Mucosa of stomach (tissue), 1 donor: ENCODE measurements around the gene LMF1.

Experiments
- H3K27me3 ChIP-seq: one replicate; pipeline ENCODE4 v1.7.0; 2013; ENCODE audit warnings: mild to moderate bottlenecking, low read length; ENCODE audit not compliant: control insufficient read depth, insufficient read depth
- H3K36me3 ChIP-seq: one replicate; pipeline ENCODE4 v1.7.0; 2013; ENCODE audit warnings: low read length; ENCODE audit not compliant: control insufficient read depth, insufficient read depth
- H3K4me1 ChIP-seq: one replicate; pipeline ENCODE4 v1.7.0; 2013; ENCODE audit warnings: mild to moderate bottlenecking, low read length; ENCODE audit not compliant: control insufficient read depth, insufficient read depth
- H3K4me3 ChIP-seq: one replicate; pipeline ENCODE4 v1.7.0; 2013; ENCODE audit warnings: low read length
- H3K9ac ChIP-seq: one replicate; pipeline ENCODE4 v1.7.0; 2013; ENCODE audit warnings: mild to moderate bottlenecking, low read length, moderate library complexity
- H3K9me3 ChIP-seq: one replicate; pipeline ENCODE4 v1.7.0; 2013; ENCODE audit warnings: mild to moderate bottlenecking, low read length, moderate library complexity; ENCODE audit not compliant: control insufficient read depth
- donor health status: Pancreatic carcinoma.

The LMF1 gene

DNA sequence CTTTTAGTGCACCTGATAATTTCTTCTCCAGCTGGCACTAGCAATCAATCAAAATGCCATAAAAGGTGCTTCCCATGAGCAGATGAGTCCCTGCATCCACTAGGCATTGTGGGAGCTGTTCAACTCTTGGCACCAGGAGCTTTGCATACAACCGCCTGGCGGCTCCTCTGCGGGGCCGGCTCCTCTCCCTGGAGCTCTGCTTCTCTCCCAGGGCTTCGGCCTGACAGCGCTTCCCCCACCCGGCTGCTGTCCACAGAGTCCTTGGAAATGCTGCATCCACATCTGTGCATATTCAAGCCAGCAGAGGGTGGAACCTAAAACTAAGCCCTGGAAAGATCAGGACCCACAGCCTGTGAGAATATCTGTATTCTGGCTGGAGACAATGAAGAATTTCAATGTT is 62.9 kb downstream of the LMF1 start:
- Histone ChIP-seq H3K27me3 (no peaks in the 10 kb centered on the region), H3K4me1 (no peaks in the 10 kb centered on the region), H3K4me3 (no peak overlapping the region), H3K9ac (no peak overlapping the region), H3K9me3 (no peaks in the 10 kb centered on the region), H3K36me3 (no peaks in the 10 kb centered on the region)

- H3K4me3 ChIP-seq = no peak overlapping the region
- no peak overlapping the region for H3K9ac ChIP-seq
- no peaks in the 10 kb centered on the region for H3K27me3 ChIP-seq
- no peaks in the 10 kb centered on the region for H3K36me3 ChIP-seq
- no peaks in the 10 kb centered on the region for H3K9me3 ChIP-seq
- H3K4me1 ChIP-seq = no peaks in the 10 kb centered on the region
Measured at GRCh38 chr16:907361-907760, 63.4 kb downstream of the LMF1 start.

GRCh38 chr16:906296-906695 is 64.5 kb downstream of the LMF1 start:
- Histone ChIP-seq H3K4me1 (no peaks in the 10 kb centered on the region), H3K36me3 (no peaks in the 10 kb centered on the region), H3K9ac (no peak overlapping the region), H3K27me3 (no peaks in the 10 kb centered on the region), H3K4me3 (no peak overlapping the region), H3K9me3 (no peaks in the 10 kb centered on the region)

DNA sequence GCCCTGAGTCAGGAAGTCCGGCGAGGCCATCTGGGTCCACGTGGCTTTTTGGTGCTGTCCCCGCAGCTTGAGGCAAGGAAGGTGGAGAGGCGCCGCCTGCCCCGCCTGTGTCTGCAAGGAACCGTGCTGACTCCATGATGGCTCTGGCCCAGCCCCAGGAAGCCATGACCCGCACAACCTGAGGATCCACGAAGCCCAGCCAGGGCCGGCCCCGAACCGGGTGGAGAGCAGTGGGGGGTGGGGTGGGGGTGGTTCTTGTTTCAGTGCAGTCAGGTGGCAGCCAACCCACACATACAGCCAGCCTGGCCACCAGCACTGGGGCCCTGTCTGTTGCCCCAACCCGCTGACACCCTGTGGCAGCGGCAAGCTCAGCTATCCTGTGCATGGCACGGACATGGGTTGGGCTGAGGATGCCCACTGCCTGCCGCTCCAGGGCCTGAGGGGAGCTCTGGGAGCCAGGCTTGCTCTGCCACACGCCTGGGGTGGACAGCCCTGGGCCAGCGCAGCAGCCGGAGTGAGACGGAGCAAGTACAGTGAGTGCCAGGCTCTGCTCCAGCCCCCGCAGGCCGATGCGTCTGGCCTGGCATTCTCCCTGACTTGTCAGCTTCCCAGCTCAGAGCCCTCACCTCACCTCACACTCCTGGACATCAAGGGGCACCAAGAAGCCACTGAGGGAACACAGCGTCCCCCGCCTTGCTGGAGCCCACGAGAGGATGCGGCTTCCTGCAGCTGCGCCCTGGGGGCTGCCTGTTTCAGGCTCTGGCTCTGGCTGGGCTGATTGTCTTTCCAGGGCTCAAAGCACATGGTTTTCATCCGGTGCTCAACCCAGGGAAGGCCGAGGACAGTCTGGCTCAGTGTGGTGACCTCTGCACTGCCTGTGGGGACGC is 68.8 kb downstream of the LMF1 start:
- Histone ChIP-seq H3K4me3 (no peak overlapping the region), H3K36me3 (no peaks in the 10 kb centered on the region), H3K4me1 (no peaks in the 10 kb centered on the region), H3K27me3 (no peaks in the 10 kb centered on the region), H3K9me3 (no peaks in the 10 kb centered on the region), H3K9ac (no peak overlapping the region)

GRCh38 chr16:901149-901548 is 69.6 kb downstream of the LMF1 start:
- Histone ChIP-seq H3K4me1 (no peaks in the 10 kb centered on the region), H3K36me3 (no peaks in the 10 kb centered on the region), H3K9me3 (no peaks in the 10 kb centered on the region), H3K9ac (no peak overlapping the region), H3K4me3 (no peak overlapping the region), H3K27me3 (no peaks in the 10 kb centered on the region)

GRCh38 chr16:900211-900610 is 70.6 kb downstream of the LMF1 start:
- Histone ChIP-seq H3K36me3 (no peaks in the 10 kb centered on the region), H3K27me3 (no peaks in the 10 kb centered on the region), H3K4me3 (no peak overlapping the region), H3K9me3 (no peaks in the 10 kb centered on the region), H3K4me1 (no peaks in the 10 kb centered on the region), H3K9ac (no peak overlapping the region)

GRCh38 chr16:899683-900060 is 71.1 kb downstream of the LMF1 start:
- Histone ChIP-seq H3K27me3 (no peaks in the 10 kb centered on the region), H3K9me3 (no peaks in the 10 kb centered on the region), H3K9ac (no peak overlapping the region), H3K36me3 (no peaks in the 10 kb centered on the region), H3K4me1 (no peaks in the 10 kb centered on the region), H3K4me3 (no peak overlapping the region)

- H3K9ac ChIP-seq = no peak overlapping the region
- no peaks in the 10 kb centered on the region for H3K4me1 ChIP-seq
- no peaks in the 10 kb centered on the region for H3K9me3 ChIP-seq
- no peaks in the 10 kb centered on the region for H3K36me3 ChIP-seq
- no peaks in the 10 kb centered on the region for H3K27me3 ChIP-seq
- no peak overlapping the region for H3K4me3 ChIP-seq
Measured at GRCh38 chr16:898761-899682, 71.8 kb downstream of the LMF1 start.

DNA sequence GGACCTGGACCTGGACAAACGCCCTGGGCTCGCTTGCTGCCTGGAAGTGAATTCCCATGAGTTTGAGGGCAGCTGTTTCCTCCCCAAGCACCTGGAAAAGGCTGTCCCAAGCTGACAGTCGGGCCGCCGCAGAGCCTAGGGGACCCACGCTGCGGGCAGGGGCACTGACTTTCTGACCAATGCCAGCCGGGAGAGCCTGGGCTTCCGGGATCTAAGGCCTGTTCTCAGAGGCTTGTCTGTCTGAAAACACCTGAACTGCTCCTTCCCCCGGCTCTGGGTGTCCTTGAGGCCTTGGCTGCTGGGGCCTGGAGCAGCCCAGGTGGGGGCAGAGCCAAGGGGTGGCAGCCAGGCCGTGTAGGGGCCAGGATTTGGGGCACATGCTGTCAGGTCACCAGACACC is 72.6 kb downstream of the LMF1 start:
- no peaks in the 10 kb centered on the region for H3K4me1 ChIP-seq
- H3K36me3 ChIP-seq = no peaks in the 10 kb centered on the region
- no peak overlapping the region for H3K9ac ChIP-seq
- no peaks in the 10 kb centered on the region for H3K9me3 ChIP-seq
- H3K4me3 ChIP-seq = no peak overlapping the region
- no peaks in the 10 kb centered on the region for H3K27me3 ChIP-seq

GRCh38 chr16:897701-898100 is 73.1 kb downstream of the LMF1 start:
- no peaks in the 10 kb centered on the region for H3K36me3 ChIP-seq
- no peaks in the 10 kb centered on the region for H3K9me3 ChIP-seq
- H3K9ac ChIP-seq = no peak overlapping the region
- H3K4me1 ChIP-seq = no peaks in the 10 kb centered on the region
- no peaks in the 10 kb centered on the region for H3K27me3 ChIP-seq
- no peak overlapping the region for H3K4me3 ChIP-seq

DNA sequence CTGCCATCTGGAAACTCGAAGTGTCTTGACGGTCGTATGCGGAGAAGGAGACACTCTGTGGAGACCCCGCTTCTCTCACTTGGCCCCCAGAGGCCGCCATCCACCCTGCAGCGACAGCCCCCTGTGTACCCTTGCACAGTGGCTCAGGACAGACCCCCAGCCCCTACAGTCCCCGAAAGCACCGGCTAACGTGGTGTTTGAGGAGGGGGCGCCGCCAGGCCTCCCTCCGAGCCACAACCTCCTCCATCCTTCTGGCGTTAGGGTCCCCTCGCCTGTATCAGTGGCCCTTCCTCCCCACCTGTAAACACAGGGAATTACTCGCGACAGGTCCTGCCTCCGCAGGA is 73.6 kb downstream of the LMF1 start:
- H3K9me3 ChIP-seq = no peaks in the 10 kb centered on the region
- no peaks in the 10 kb centered on the region for H3K36me3 ChIP-seq
- H3K4me1 ChIP-seq = no peaks in the 10 kb centered on the region
- H3K27me3 ChIP-seq = no peaks in the 10 kb centered on the region
- no peak overlapping the region for H3K4me3 ChIP-seq
- H3K9ac ChIP-seq = no peak overlapping the region
